Right ventricle myocardium inferior (tissue), 1 donor: ENCODE data around the gene ZNF800. TPM values are rescaled to one million over a fixed set of nuclear protein-coding genes. Genes with fewer than 3 reads are reported as not detected.

ENCODE experiments used
- ATAC-seq: fragments of 200-7000 bp; cut with Tn5 transposase; one replicate; pipeline ENCODE4 v1.9.1; 2020; ENCODE audit warnings: mild to moderate bottlenecking, moderate library complexity
- DNase-seq: peaks from one replicate; pipeline ENCODE4 v3.0.0; 2021; ENCODE audit errors: missing footprints
- intact Hi-C: fragments of 100-400 bp; cut with DNase I; formaldehyde crosslinking; loops from one replicate; pipeline ENCODE4 v1.11.0; 2022
- total RNA-seq: library from RNA; stranded (reverse); fragmentation: NEBNext Ultra II Directional; extraction: Animal tissue kit (Norgen Biotek cat#: 25700); gene quantifications from one replicate; pipeline ENCODE4 v1.2.1, GENCODE V29; 2021
- donor health status: DM: no; HTN: yes; CAD: no; lungs with severe emphysema.

The ZNF800 gene
- total RNA-seq, 1 donor from 2014 or later = 20.1 TPM

GRCh38 chr7:127365164-127365956 lies 27.1 kb downstream of the ZNF800 start:
- ATAC-seq = no peak
- intact Hi-C loops = no loop called here
- no peak for DNase-seq

GRCh38 chr7:127362364-127363027 lies 30.0 kb downstream of the ZNF800 start:
- peak; percentile 64 for ATAC-seq
- DNase-seq = no peak
- intact Hi-C loops = no loop called here

- intact Hi-C loops = no loop called here
- no peak for ATAC-seq
Measured at GRCh38 chr7:127361736-127362135, 30.8 kb downstream of the ZNF800 start.

GRCh38 chr7:127359011-127359410 lies 33.5 kb downstream of the ZNF800 start:
- ATAC-seq = no peak
- intact Hi-C loops = no loop called here
- DNase-seq = no peak

More at GRCh38 chr7:127361736-127362135, 30.8 kb downstream of the ZNF800 start:
- no peak for DNase-seq

GRCh38 chr7:127353897-127354296 lies 38.6 kb downstream of the ZNF800 start:
- intact Hi-C loops = no loop called here
- DNase-seq (no peak), ATAC-seq (no peak)

GRCh38 chr7:127350586-127350985 lies 41.9 kb downstream of the ZNF800 start:
- intact Hi-C loops = no loop called here
- DNase-seq (no peak), ATAC-seq (no peak)

GRCh38 chr7:127349881-127350280 lies 42.6 kb downstream of the ZNF800 start:
- ATAC-seq (no peak), DNase-seq (no peak)
- intact Hi-C loops = loop anchor here (10.0 kb wide), 1 partner anchor 45 kb away; the partner anchor contains the start of gene ZNF800

- no peak for DNase-seq
- ATAC-seq = no peak
- intact Hi-C loops = loop anchor here (10.0 kb wide), 1 partner anchor 47 kb away; the partner anchor contains the start of gene ZNF800
Measured at GRCh38 chr7:127348247-127348631, 44.3 kb downstream of the ZNF800 start.

- DNase-seq (peak; percentile 72), ATAC-seq (peak; percentile 93)
- intact Hi-C loops = loop anchor here (10.0 kb wide), 1 partner anchor 47 kb away; the partner anchor contains the start of gene ZNF800
Measured at GRCh38 chr7:127347567-127348246, 44.8 kb downstream of the ZNF800 start.

GRCh38 chr7:127346575-127347256 lies 45.8 kb downstream of the ZNF800 start:
- ATAC-seq = no peak
- DNase-seq = no peak
- intact Hi-C loops = loop anchor here (10.0 kb wide), 1 partner anchor 48 kb away; the partner anchor contains the start of gene ZNF800

GRCh38 chr7:127342596-127342995 lies 49.9 kb downstream of the ZNF800 start:
- DNase-seq = no peak
- intact Hi-C loops = loop anchor here (10.0 kb wide), 1 partner anchor 52 kb away; the partner anchor contains the start of gene ZNF800
- no peak for ATAC-seq

GRCh38 chr7:127338122-127338521 lies 54.4 kb downstream of the ZNF800 start:
- DNase-seq (no peak), ATAC-seq (peak; percentile 57)
- intact Hi-C loops = no loop called here

GRCh38 chr7:127337581-127337980 lies 54.9 kb downstream of the ZNF800 start:
- intact Hi-C loops = no loop called here
- no peak for DNase-seq
- peak; percentile 88 for ATAC-seq

GRCh38 chr7:127336458-127336857 lies 56.0 kb downstream of the ZNF800 start:
- no peak for ATAC-seq
- DNase-seq = no peak
- intact Hi-C loops = no loop called here

- intact Hi-C loops = no loop called here
- no peak for ATAC-seq
- DNase-seq = no peak
Measured at GRCh38 chr7:127332880-127333279, 59.6 kb downstream of the ZNF800 start.

- ATAC-seq (no peak), DNase-seq (no peak)
- intact Hi-C loops = no loop called here
Measured at GRCh38 chr7:127330070-127330469, 62.4 kb downstream of the ZNF800 start.

- ATAC-seq = no peak
- no peak for DNase-seq
- intact Hi-C loops = no loop called here
Measured at GRCh38 chr7:127322832-127323493, 69.5 kb downstream of the ZNF800 start.

GRCh38 chr7:127322351-127322750 lies 70.2 kb downstream of the ZNF800 start:
- ATAC-seq (no peak), DNase-seq (no peak)
- intact Hi-C loops = no loop called here
